HG02610 (cell line): ENCODE data around the gene DNAH7.

ENCODE experiments used
- ATAC-seq: cut with Tn5 transposase; IDR thresholded peaks from one replicate; pipeline ENCODE4 v1.9.1; 2021; ENCODE audit warnings: mild to moderate bottlenecking, moderate library complexity; ENCODE audit not compliant: unreplicated experiment

The DNAH7 gene

GRCh38 chr2:195871326-195871725, 197.3 kb downstream of the DNAH7 start:
- no peak for ATAC-seq

- ATAC-seq: no peak
These were observed 204.3 kb downstream of the DNAH7 start for GRCh38 chr2:195864316-195864715.

GRCh38 chr2:195863564-195863963, 205.1 kb downstream of the DNAH7 start:
- no peak for ATAC-seq

- ATAC-seq: no peak
These were observed 205.5 kb downstream of the DNAH7 start for GRCh38 chr2:195863121-195863520.

GRCh38 chr2:195861821-195862220, 206.8 kb downstream of the DNAH7 start:
- ATAC-seq: no peak

- no peak for ATAC-seq
These were observed 209.1 kb downstream of the DNAH7 start for GRCh38 chr2:195859513-195859912.

- ATAC-seq: no peak
These were observed 211.5 kb downstream of the DNAH7 start for GRCh38 chr2:195857132-195857531.

GRCh38 chr2:195850764-195851163, 217.9 kb downstream of the DNAH7 start:
- ATAC-seq: no peak

GRCh38 chr2:195848119-195848899, 220.3 kb downstream of the DNAH7 start:
- ATAC-seq: no peak

- ATAC-seq: no peak
These were observed 225.7 kb downstream of the DNAH7 start for GRCh38 chr2:195842932-195843331.

GRCh38 chr2:195838002-195838401, 230.6 kb downstream of the DNAH7 start:
- no peak for ATAC-seq

GRCh38 chr2:195836002-195836401, 232.6 kb downstream of the DNAH7 start:
- no peak for ATAC-seq

- ATAC-seq: no peak
These were observed 233.8 kb downstream of the DNAH7 start for GRCh38 chr2:195834836-195835235.

- ATAC-seq: no peak
These were observed 237.4 kb downstream of the DNAH7 start for GRCh38 chr2:195830968-195831950.

GRCh38 chr2:195824478-195824877, 244.2 kb downstream of the DNAH7 start:
- ATAC-seq: no peak

- no peak for ATAC-seq
These were observed 245.4 kb downstream of the DNAH7 start for GRCh38 chr2:195823206-195823605.

- ATAC-seq: no peak
These were observed 247.1 kb downstream of the DNAH7 start for GRCh38 chr2:195821566-195821932.

GRCh38 chr2:195820867-195821565, 247.6 kb downstream of the DNAH7 start:
- no peak for ATAC-seq

GRCh38 chr2:195820373-195820772, 248.3 kb downstream of the DNAH7 start:
- ATAC-seq: no peak

- no peak for ATAC-seq
These were observed 249.4 kb downstream of the DNAH7 start for GRCh38 chr2:195819276-195819675.

GRCh38 chr2:195818526-195818925, 250.1 kb downstream of the DNAH7 start:
- ATAC-seq: no peak
